Activated B cell treated with CpG ODN at 0.5 μM for 24 hours (primary cell): ENCODE results near the gene DSP. TPM values are rescaled to one million over a fixed set of nuclear protein-coding genes. Genes with fewer than 3 reads are reported as not detected.
A peak's percentile ranks its signal among the peaks of the same experiment; 100 is the strongest.

Experiments used
- ATAC-seq: fragments of 200-7000 bp; cut with Tn5 transposase; one replicate; pipeline ENCODE4 v1.10.0; 2021; ENCODE audit warnings: low read depth, mild to moderate bottlenecking, moderate library complexity
- CTCF ChIA-PET: fragments of 350-600 bp; sonication (Branson Sonifier 250); formaldehyde crosslinking; loops from one replicate; lab custom pipeline; 2021; ENCODE audit warnings: antibody characterized with exemption; lab: Charles Lee
- POLR2A ChIA-PET: fragments of 350-600 bp; sonication (Branson Sonifier 250); formaldehyde crosslinking; loops from one replicate; lab custom pipeline; 2021; ENCODE audit warnings: antibody characterized with exemption; lab: Charles Lee
- DNase-seq: peaks from one replicate; pipeline ENCODE4 v3.0.0; 2022
- H3K27ac Mint-ChIP-seq: one replicate; pipeline ENCODE4 v1.8.0; 2020; ENCODE audit warnings: mixed read lengths
- H3K27me3 Mint-ChIP-seq: one replicate; pipeline ENCODE4 v1.8.0; 2021; ENCODE audit warnings: mixed read lengths
- H3K36me3 Mint-ChIP-seq: one replicate; pipeline ENCODE4 v1.8.0; 2021; ENCODE audit warnings: low read depth, mixed read lengths
- H3K4me1 Mint-ChIP-seq: one replicate; pipeline ENCODE4 v1.8.0; 2021; ENCODE audit warnings: mixed read lengths
- H3K4me3 Mint-ChIP-seq: one replicate; pipeline ENCODE4 v1.8.0; 2020; ENCODE audit warnings: mild to moderate bottlenecking, mixed read lengths
- H3K9me3 Mint-ChIP-seq: one replicate; pipeline ENCODE4 v1.8.0; 2020; ENCODE audit warnings: mixed read lengths
- intact Hi-C: fragments of 100-400 bp; cut with micrococcal nuclease; formaldehyde crosslinking; loops from one replicate; pipeline ENCODE4 v1.15.1; 2024
- total RNA-seq: library from RNA; stranded (reverse); gene quantifications from 2 replicates; pipeline ENCODE4 v1.2.3, GENCODE V29; 2022
- TF ChIP-seq, protein P1 (sequence below): fragments of 200-600 bp; IDR thresholded peaks from one replicate; pipeline ENCODE4 v1.8.0; 2022; ENCODE audit warnings: antibody characterized with exemption, mild to moderate bottlenecking

Gene DSP
- total RNA-seq, 1 donor from 2014 or later = 0.02 TPM

DNA sequence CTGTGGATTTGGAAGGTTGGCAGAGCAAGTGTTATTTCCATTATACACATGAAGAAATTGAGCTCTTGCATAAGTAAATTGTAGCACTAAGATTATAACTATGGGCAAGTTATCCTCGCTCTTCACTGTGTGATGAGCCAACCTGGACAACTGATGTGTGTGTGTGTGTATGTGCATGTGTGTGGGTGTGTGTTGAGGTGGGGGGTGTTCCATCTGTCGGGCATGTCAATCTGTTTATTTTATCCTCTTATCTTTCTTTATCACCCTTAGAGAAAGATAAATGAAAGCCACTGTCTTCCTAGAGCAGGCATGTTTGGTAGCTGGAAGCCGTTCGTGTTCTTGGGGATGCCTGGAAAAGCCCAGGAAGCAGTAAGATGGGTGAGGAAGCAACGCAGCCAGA is 3.0 kb upstream of the DSP start:
- Mint-ChIP-seq H3K4me1 (peaks cover 13% of the 10 kb centered on the region), H3K27me3 (peaks cover 60% of the 10 kb centered on the region), H3K4me3 (no peak overlapping the region), H3K9me3 (no peaks in the 10 kb centered on the region), H3K36me3 (no peaks in the 10 kb centered on the region), H3K27ac (no peak overlapping the region)
- DNase-seq (no peak), ATAC-seq (no peak)
- ChIA-PET CTCF (no interaction called here), POLR2A (interaction anchor here (0.6 kb wide), 1 partner anchor 53 kb away, joined by 3 read pairs; no protein-coding TSS in a partner anchor)
- TF ChIP-seq, protein P1, sequence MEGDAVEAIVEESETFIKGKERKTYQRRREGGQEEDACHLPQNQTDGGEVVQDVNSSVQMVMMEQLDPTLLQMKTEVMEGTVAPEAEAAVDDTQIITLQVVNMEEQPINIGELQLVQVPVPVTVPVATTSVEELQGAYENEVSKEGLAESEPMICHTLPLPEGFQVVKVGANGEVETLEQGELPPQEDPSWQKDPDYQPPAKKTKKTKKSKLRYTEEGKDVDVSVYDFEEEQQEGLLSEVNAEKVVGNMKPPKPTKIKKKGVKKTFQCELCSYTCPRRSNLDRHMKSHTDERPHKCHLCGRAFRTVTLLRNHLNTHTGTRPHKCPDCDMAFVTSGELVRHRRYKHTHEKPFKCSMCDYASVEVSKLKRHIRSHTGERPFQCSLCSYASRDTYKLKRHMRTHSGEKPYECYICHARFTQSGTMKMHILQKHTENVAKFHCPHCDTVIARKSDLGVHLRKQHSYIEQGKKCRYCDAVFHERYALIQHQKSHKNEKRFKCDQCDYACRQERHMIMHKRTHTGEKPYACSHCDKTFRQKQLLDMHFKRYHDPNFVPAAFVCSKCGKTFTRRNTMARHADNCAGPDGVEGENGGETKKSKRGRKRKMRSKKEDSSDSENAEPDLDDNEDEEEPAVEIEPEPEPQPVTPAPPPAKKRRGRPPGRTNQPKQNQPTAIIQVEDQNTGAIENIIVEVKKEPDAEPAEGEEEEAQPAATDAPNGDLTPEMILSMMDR = no peak
- intact Hi-C loops = no loop called here

DNA sequence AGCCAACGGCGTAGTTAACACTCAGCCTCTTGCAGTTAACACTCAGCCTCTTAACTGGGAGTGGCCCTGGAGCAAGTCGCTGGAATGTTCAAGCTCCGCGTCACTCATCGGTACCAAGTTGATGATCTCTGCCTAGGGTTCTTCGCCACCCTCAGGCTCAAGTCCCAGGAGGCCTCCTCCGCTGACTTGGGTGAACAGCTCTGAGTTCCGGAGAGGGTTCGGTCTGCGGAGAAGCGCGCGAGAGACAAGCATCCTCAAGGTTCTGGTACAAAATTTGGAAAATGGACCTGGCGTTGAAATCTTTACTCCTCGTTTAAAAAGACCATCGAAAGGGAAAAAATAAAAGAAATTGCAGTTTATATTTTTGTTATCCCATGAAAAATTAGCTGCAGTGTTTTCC is 876 bp upstream of the DSP start:
- TF ChIP-seq, protein P1 = no peak
- CTCF ChIA-PET = no interaction called here
- ATAC-seq (no peak), DNase-seq (no peak)
- Mint-ChIP-seq H3K4me1 (peaks cover 13% of the 10 kb centered on the region), H3K9me3 (no peaks in the 10 kb centered on the region), H3K4me3 (peak overlapping the region; percentile 69), H3K27ac (no peak overlapping the region), H3K27me3 (peaks cover 61% of the 10 kb centered on the region), H3K36me3 (no peaks in the 10 kb centered on the region)
- POLR2A ChIA-PET = no interaction called here
- intact Hi-C loops = no loop called here

DNA sequence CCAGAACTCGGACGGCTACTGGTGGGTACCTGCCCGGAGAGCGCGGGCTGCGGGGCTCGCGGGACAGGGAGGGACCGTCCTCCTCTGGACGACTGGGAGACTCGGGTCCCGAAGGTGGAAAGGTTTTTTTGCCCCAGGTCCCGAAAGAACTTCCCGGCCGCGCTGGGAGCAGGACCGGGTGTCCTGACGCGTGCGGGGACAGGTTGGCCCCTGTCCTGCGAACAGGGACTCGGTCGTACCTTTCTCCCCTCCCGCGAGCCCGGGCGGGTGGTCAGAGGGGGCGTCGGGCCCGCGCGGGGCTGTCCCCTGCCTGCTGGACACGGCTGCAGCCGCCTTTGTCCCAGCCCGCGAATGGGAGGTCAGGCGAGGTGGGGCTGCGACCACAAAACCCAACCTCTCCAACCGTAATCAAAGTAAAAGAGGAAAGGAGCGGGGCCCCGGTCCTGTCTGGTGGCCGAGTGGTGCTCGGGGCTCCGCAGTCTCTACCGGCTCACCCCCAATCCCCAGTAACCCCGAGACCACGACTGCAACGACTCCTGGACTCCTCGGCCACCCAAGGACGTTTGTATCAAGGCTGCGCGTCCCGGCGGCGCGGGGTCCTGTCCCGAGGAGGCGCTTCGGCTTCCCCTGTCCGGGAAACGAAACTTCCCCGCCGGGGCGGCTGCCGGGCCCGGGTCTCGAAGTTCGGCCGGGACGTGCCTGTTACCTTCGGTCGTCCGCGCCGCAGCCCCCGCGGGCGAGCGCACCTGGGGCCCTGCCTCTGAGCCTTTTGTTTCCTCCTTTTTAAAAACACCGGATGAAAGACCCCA is 798 bp downstream of the DSP start:
- H3K9me3 Mint-ChIP-seq = no peaks in the 10 kb centered on the region
- H3K4me1 Mint-ChIP-seq = peaks cover 13% of the 10 kb centered on the region
- H3K27me3 Mint-ChIP-seq = peaks cover 54% of the 10 kb centered on the region
- DNase-seq (peak; percentile 23), ATAC-seq (peak; percentile 29)
- ChIA-PET POLR2A (no interaction called here), CTCF (no interaction called here)
- intact Hi-C loops = loop anchor here (2.0 kb wide), 1 partner anchor 49 kb away; the partner anchor contains the start of gene SNRNP48
- H3K27ac Mint-ChIP-seq = no peak overlapping the region
- peak overlapping the region; percentile 81 for H3K4me3 Mint-ChIP-seq
- no peaks in the 10 kb centered on the region for H3K36me3 Mint-ChIP-seq
- TF ChIP-seq, protein P1 = no peak

DNA sequence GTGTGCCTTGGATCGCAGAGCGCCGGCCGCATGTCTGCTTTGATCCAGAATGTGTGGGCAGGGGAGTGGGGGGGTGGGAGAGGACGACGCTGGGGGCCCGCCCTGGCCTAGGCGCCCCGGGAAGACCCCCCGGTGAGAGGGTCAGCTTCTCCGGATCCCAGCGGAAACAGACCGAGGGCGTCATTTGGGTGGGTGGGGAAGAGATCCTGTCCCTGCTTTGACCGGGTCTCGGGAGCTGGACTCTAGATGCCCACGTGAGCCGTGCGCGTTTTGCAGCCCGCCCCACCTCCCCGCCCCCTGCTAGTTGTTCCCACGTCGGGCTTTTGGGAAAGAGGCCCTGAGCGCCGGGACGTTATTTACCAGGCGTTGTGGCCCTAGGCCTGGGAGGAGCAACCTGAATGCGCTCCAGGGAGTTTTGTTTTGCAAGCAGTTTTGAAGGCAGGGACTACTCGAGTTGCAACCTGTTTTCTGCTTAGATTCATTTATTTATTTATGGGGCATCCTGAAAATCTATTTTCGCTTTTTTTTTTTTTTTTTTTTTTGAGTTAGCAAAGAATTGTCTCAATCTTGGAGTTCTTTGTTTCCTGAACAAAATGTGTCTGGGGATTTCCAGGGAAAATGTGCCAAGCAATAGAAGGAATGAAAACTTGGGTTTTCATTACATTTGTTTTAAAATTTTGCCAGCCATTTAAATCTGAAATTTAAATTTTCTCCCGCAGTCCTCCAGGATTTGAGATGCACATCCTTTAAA is 1.6 kb downstream of the DSP start:
- TF ChIP-seq, protein P1 = no peak
- POLR2A ChIA-PET = interaction anchor here (0.6 kb wide), 1 partner anchor 57 kb away, joined by 3 read pairs; no protein-coding TSS in a partner anchor
- DNase-seq (no peak), ATAC-seq (no peak)
- intact Hi-C loops = loop anchor here (2.0 kb wide), 1 partner anchor 48 kb away; the partner anchor contains the start of gene SNRNP48
- Mint-ChIP-seq H3K4me1 (peaks cover 13% of the 10 kb centered on the region), H3K27ac (no peak overlapping the region), H3K27me3 (peaks cover 52% of the 10 kb centered on the region), H3K36me3 (no peaks in the 10 kb centered on the region), H3K4me3 (peak overlapping the region; percentile 28), H3K9me3 (no peaks in the 10 kb centered on the region)
- CTCF ChIA-PET = no interaction called here
